C4-2B (cell line): Measurements from ENCODE around the gene OSBPL8.

Experiments used
- CTCF ChIP-seq: fragments of 450-650 bp; conservative IDR thresholded peaks from 2 replicates; pipeline ENCODE4 v1.5.1; 2017; ENCODE audit warnings: mild to moderate bottlenecking
- ZFX ChIP-seq: fragments of 450-650 bp; IDR thresholded peaks from 2 replicates; pipeline ENCODE4 v1.6.1; 2017

- no peak for TF ChIP-seq CTCF
- TF ChIP-seq ZFX: no peak
These were observed 24.4 kb downstream of the OSBPL8 start for GRCh38 chr12:76535170-76535569.
